KMS-11 (cell line): ENCODE measurements around the gene WHAMM.

ENCODE experiments used
- H2AFZ ChIP-seq: fragments of 200-600 bp; sonication (generic); 2 replicates; pipeline ENCODE4 v1.6.1; 2016; ENCODE audit warnings: antibody characterized with exemption, mixed run types, low read depth
- H3K27ac ChIP-seq: fragments of 200-600 bp; sonication (generic); 2 replicates; pipeline ENCODE4 v1.6.1; 2016; ENCODE audit warnings: mild to moderate bottlenecking, mixed run types
- H3K27me3 ChIP-seq: fragments of 200-600 bp; sonication (generic); 2 replicates; pipeline ENCODE4 v1.6.1; 2017; ENCODE audit warnings: mild to moderate bottlenecking, low read depth, mixed run types, moderate library complexity; ENCODE audit not compliant: insufficient read depth
- H3K36me3 ChIP-seq: fragments of 200-600 bp; sonication (generic); 2 replicates; pipeline ENCODE4 v1.6.1; 2017; ENCODE audit warnings: mild to moderate bottlenecking, mixed run types; ENCODE audit not compliant: insufficient read depth
- H3K4me1 ChIP-seq: fragments of 200-600 bp; sonication (generic); 2 replicates; pipeline ENCODE4 v1.6.1; 2016; ENCODE audit warnings: mild to moderate bottlenecking, low read depth, mixed run types; ENCODE audit not compliant: poor library complexity, severe bottlenecking
- H3K4me2 ChIP-seq: fragments of 200-600 bp; sonication (generic); 2 replicates; pipeline ENCODE4 v1.7.0; 2016; ENCODE audit warnings: mild to moderate bottlenecking, mixed run types
- H3K4me3 ChIP-seq: fragments of 200-600 bp; sonication (generic); IDR thresholded peaks from 2 replicates; pipeline ENCODE4 v1.6.1; 2017; ENCODE audit warnings: low read depth, low read length, mixed read lengths; ENCODE audit not compliant: insufficient read depth
- H3K79me2 ChIP-seq: fragments of 200-600 bp; sonication (generic); 2 replicates; pipeline ENCODE4 v1.6.1; 2016; ENCODE audit warnings: low read depth, mixed run types; ENCODE audit not compliant: insufficient read depth
- H3K9ac ChIP-seq: fragments of 200-600 bp; sonication (generic); 2 replicates; pipeline ENCODE4 v1.6.1; 2016; ENCODE audit warnings: mild to moderate bottlenecking, mixed run types
- H4K20me1 ChIP-seq: fragments of 200-600 bp; sonication (generic); 2 replicates; pipeline ENCODE4 v1.6.1; 2016; ENCODE audit warnings: mild to moderate bottlenecking, mixed run types; ENCODE audit not compliant: insufficient read depth
- TF ChIP-seq, protein P1 (sequence below): fragments of 200-600 bp; sonication (generic); conservative IDR thresholded peaks from 2 replicates; pipeline ENCODE4 v1.6.1; 2017; ENCODE audit warnings: low read depth, mild to moderate bottlenecking, antibody characterized with exemption, low read length, moderate library complexity, mixed read lengths

Gene WHAMM

DNA sequence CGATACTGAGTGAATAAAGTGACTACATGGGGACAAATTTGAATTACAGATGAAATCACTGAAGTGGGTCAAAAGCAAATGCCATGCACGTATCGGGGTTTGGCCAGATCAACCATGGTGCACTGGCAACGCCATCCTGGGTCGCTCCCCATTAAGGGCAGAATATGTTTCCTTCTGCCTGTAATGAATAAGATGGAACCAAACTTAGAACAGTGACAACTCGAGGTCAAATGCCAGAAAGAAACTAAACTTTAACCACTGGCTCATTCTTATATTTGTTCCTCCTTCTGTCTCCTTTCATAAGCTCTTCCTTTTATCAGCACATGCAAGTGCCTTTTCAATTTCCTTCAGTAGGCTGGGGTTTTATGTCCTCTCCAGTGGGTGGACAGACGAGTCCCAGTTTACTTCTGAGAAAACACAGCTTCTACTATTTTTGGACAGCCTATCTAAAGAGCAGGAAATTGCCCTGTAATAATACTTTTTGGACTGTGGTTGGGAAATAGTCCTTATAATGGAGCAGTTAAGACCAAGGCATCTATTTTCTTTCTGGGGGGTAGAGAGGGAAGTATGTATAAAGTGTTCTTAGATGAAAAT lies 61.4 kb downstream of the WHAMM start:
- Histone ChIP-seq H3K36me3 (no peaks in the 10 kb centered on the region), H3K9ac (no peak overlapping the region)

DNA sequence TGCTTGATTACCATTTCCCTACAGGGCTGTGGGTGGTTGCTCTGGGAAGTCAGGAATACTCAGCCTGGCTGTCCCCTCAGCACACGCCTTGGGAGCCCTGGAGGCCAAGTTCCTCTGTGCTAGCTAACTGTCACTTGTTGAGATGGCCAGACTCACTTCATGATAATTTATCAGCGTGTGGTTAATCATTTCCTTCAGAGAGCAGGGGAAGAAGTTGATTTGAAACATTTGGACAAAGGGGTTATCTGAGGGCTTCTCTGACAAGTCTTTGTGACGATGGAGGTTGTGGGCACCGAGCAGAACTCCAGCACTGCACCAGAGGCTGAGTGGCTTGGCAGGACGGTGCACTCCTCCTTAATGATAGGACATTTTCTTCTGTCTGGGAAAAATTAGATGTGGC lies 61.9 kb downstream of the WHAMM start:
- H3K9ac ChIP-seq: no peak overlapping the region

More for the DNA sequence above, 61.4 kb downstream of the WHAMM start:
- TF ChIP-seq, protein P1, sequence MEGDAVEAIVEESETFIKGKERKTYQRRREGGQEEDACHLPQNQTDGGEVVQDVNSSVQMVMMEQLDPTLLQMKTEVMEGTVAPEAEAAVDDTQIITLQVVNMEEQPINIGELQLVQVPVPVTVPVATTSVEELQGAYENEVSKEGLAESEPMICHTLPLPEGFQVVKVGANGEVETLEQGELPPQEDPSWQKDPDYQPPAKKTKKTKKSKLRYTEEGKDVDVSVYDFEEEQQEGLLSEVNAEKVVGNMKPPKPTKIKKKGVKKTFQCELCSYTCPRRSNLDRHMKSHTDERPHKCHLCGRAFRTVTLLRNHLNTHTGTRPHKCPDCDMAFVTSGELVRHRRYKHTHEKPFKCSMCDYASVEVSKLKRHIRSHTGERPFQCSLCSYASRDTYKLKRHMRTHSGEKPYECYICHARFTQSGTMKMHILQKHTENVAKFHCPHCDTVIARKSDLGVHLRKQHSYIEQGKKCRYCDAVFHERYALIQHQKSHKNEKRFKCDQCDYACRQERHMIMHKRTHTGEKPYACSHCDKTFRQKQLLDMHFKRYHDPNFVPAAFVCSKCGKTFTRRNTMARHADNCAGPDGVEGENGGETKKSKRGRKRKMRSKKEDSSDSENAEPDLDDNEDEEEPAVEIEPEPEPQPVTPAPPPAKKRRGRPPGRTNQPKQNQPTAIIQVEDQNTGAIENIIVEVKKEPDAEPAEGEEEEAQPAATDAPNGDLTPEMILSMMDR: no peak
- Histone ChIP-seq H3K4me3 (no peak overlapping the region), H3K4me2 (no peak overlapping the region), H3K27me3 (no peaks in the 10 kb centered on the region), H3K27ac (no peak overlapping the region), H2AFZ (no peak overlapping the region), H3K79me2 (no peaks in the 10 kb centered on the region), H4K20me1 (no peaks in the 10 kb centered on the region), H3K4me1 (no peaks in the 10 kb centered on the region)

DNA sequence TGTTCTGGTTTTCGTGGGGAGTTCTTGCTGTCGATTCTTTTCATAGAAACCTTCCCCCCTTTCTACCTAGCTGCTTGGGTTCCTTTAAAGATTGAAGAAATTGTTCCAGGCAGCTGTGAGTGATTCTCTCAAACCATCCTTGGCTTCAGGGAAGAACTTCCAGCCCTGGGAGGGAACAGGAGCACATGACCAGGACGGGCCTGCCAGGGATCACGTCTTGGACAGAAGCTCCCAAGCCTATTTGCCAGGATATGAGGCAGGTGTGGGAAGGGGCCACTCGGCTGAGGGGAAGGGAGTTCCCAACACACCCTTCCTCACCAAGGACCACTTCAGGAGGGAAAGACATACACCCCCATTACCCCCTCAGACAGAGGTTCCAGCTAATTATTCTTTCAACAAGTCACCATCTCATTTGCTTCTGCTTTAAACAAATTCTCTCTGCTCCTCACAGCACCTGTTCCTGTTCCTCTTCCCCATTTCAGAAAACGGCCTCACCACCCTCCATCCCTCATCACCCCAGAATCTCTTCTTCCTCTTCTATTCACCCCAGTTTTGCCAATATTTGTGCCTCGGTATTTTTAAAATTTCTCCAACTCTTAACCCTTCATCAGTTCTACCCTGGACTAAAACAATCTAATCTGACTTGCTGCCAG lies 62.5 kb downstream of the WHAMM start:
- H2AFZ ChIP-seq: no peak overlapping the region
- H3K9ac ChIP-seq: no peak overlapping the region
- H3K4me2 ChIP-seq: no peak overlapping the region
- no peaks in the 10 kb centered on the region for H3K27me3 ChIP-seq
- H3K4me3 ChIP-seq: no peak overlapping the region
- H3K27ac ChIP-seq: no peak overlapping the region
- no peaks in the 10 kb centered on the region for H3K79me2 ChIP-seq
- H3K4me1 ChIP-seq: no peaks in the 10 kb centered on the region
- H4K20me1 ChIP-seq: no peaks in the 10 kb centered on the region
- H3K36me3 ChIP-seq: no peaks in the 10 kb centered on the region
- TF ChIP-seq, protein P1: no peak

More for the DNA sequence above, 61.9 kb downstream of the WHAMM start:
- Histone ChIP-seq H3K4me3 (no peak overlapping the region), H3K36me3 (no peaks in the 10 kb centered on the region), H2AFZ (no peak overlapping the region), H3K4me2 (no peak overlapping the region), H3K79me2 (no peaks in the 10 kb centered on the region), H3K4me1 (no peaks in the 10 kb centered on the region), H3K27ac (no peak overlapping the region), H4K20me1 (no peaks in the 10 kb centered on the region), H3K27me3 (no peaks in the 10 kb centered on the region)
- TF ChIP-seq, protein P1: no peak

DNA sequence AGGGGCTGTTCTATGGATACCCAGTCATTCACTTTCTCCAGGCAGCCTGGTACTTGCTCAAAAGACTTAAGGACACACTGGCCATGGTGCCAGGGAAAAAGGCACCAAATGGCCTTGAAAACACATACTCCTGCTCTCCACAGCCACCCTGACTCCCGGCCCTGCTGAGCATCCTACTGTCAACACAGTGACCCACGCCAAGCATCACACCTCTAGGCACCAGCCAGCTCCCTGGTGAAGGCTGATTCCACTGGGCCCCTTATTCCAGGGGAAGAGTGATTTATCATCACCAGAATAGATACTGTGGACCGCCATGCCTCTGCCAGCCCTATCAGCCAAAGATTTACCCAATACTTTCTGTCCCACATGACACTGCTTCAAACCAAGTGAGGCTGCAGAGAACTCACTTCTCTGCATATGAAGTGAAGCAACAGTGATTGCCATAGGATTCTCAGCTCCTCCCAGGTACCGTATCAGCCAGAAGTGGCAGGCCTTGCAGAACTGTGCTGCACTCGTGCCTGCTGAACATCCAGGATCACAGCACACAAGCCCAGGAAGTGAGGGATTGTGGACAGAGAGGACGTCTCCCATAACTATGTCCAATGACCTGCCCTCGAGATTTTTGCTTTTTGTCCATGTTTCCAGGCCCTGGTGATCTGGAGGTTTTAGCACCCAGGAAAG lies 63.7 kb downstream of the WHAMM start:
- Histone ChIP-seq H2AFZ (no peak overlapping the region), H3K9ac (no peak overlapping the region), H3K27me3 (no peaks in the 10 kb centered on the region), H3K79me2 (no peaks in the 10 kb centered on the region), H3K27ac (no peak overlapping the region), H4K20me1 (no peaks in the 10 kb centered on the region), H3K4me3 (no peak overlapping the region), H3K36me3 (no peaks in the 10 kb centered on the region), H3K4me2 (no peak overlapping the region), H3K4me1 (no peaks in the 10 kb centered on the region)
- TF ChIP-seq, protein P1: no peak
